ENCODE data around the gene NPEPL1.
A peak's percentile ranks its signal among the peaks of the same experiment; 100 is the strongest.

NPEPL1 gene

DNA sequence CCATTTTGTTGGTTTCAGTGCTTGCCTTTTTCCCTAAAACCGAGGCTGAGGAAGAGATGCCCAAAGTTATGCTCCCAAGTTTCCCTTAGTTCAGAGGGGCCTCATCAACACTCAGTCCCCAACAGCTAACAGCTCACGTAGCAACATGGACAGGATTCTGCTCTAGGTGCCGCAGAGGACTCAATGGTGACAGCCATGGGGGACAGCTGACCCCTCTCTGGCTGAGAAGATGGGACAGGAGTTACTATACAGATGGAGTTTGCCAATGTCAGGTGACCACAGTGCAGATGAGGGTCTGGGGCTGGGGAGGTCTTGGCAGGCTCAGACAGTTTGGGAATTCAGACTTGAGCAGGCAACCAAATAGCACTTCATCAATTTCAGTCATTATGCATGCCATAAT lies 67.3 kb downstream of the NPEPL1 start:
- H2BK15ac ChIP-seq (ENCODE audit: low read length), result no peak overlapping the region
- H3K9me3 ChIP-seq (replicated peaks in 1 of 2; ENCODE audit: control insufficient read depth in 2 of 2, insufficient read depth in 1 of 2, low read depth in 1 of 2, low read length in 2 of 2), result peaks cover 0 to 2% of the 10 kb centered on the region in 2 donors
- DNase-seq (ENCODE audit: low spot score), result no peak
- peaks cover 0 to 29% (median 4%) of the 10 kb centered on the region in 3 experiments for H3K27me3 ChIP-seq (ENCODE audit: control insufficient read depth in 3 of 3, insufficient read depth in 3 of 3, low read depth in 1 of 3, low read length in 3 of 3)
- H3K4me2 ChIP-seq (ENCODE audit: insufficient read depth, low read length, poor library complexity, severe bottlenecking), result no peak overlapping the region
- no peak overlapping the region for H3K4me3 ChIP-seq (ENCODE audit: low read length in 2 of 2)
- H3K36me3 ChIP-seq (replicated peaks in 1 of 2; ENCODE audit: control insufficient read depth in 2 of 2, insufficient read depth in 2 of 2, low read length in 2 of 2), result no peaks in the 10 kb centered on the region
- no CpG with 5 or more reads among the region's 3 CpGs for WGBS, 2 donors (ENCODE audit: extremely low coverage in 2 of 2, insufficient read length in 2 of 2, insufficient replicate concordance in 1 of 2)
- H4K8ac ChIP-seq (ENCODE audit: low read depth, low read length), result no peak overlapping the region
- no peak overlapping the region for H3K23ac ChIP-seq (ENCODE audit: low read depth, low read length, poor library complexity)
- no peak overlapping the region for H2BK12ac ChIP-seq (ENCODE audit: low read length)
- no peak overlapping the region for H3K14ac ChIP-seq (ENCODE audit: low read length)
- no peak overlapping the region for H2BK5ac ChIP-seq (ENCODE audit: low read length)
- no peak overlapping the region for H3K9ac ChIP-seq (ENCODE audit: low read depth, low read length, poor library complexity)
- no peak overlapping the region for H4K91ac ChIP-seq (ENCODE audit: low read depth, low read length, poor library complexity)
- no peak overlapping the region for H2AK5ac ChIP-seq (ENCODE audit: low read depth, low read length)
- H3K18ac ChIP-seq (ENCODE audit: low read length), result no peak overlapping the region
- H2BK120ac ChIP-seq (ENCODE audit: low read depth, low read length), result no peak overlapping the region
- no peaks in the 10 kb centered on the region for H3K4me1 ChIP-seq (ENCODE audit: control insufficient read depth in 2 of 2, insufficient read depth in 1 of 2, low read depth in 1 of 2, low read length in 2 of 2)
- H3K27ac ChIP-seq (replicated peaks; ENCODE audit: low read length), result no peak overlapping the region
- no peaks in the 10 kb centered on the region for H3K79me1 ChIP-seq (ENCODE audit: low read depth, low read length)
- no peak overlapping the region for H3K4ac ChIP-seq (ENCODE audit: low read length)
- H2AFZ ChIP-seq (ENCODE audit: low read length), result no peak overlapping the region

GRCh38 chr20:58760856-58761255 lies 68.3 kb downstream of the NPEPL1 start:
- Histone ChIP-seq H3K4ac (ENCODE audit: low read length) (no peak overlapping the region), H2BK15ac (ENCODE audit: low read length) (no peak overlapping the region), H2BK120ac (ENCODE audit: low read depth, low read length) (no peak overlapping the region), H3K18ac (ENCODE audit: low read length) (no peak overlapping the region), H3K9me3 (replicated peaks in 1 of 2; ENCODE audit: control insufficient read depth in 2 of 2, insufficient read depth in 1 of 2, low read depth in 1 of 2, low read length in 2 of 2) (peaks cover 0 to 2% of the 10 kb centered on the region in 2 donors), H3K9ac (ENCODE audit: low read depth, low read length, poor library complexity) (no peak overlapping the region), H3K4me1 (ENCODE audit: control insufficient read depth in 2 of 2, insufficient read depth in 1 of 2, low read depth in 1 of 2, low read length in 2 of 2) (no peaks in the 10 kb centered on the region), H4K8ac (ENCODE audit: low read depth, low read length) (no peak overlapping the region), H3K79me1 (ENCODE audit: low read depth, low read length) (no peaks in the 10 kb centered on the region), H3K36me3 (replicated peaks in 1 of 2; ENCODE audit: control insufficient read depth in 2 of 2, insufficient read depth in 2 of 2, low read length in 2 of 2) (no peaks in the 10 kb centered on the region), H2AK5ac (ENCODE audit: low read depth, low read length) (no peak overlapping the region), H2BK12ac (ENCODE audit: low read length) (no peak overlapping the region), H3K27me3 (ENCODE audit: control insufficient read depth in 3 of 3, insufficient read depth in 3 of 3, low read depth in 1 of 3, low read length in 3 of 3) (peaks cover 0 to 23% (median under 1%) of the 10 kb centered on the region in 3 experiments), H3K27ac (replicated peaks; ENCODE audit: low read length) (no peak overlapping the region), H3K14ac (ENCODE audit: low read length) (no peak overlapping the region), H2BK5ac (ENCODE audit: low read length) (no peak overlapping the region), H3K4me3 (ENCODE audit: low read length in 2 of 2) (no peak overlapping the region), H3K4me2 (ENCODE audit: insufficient read depth, low read length, poor library complexity, severe bottlenecking) (no peak overlapping the region), H4K91ac (ENCODE audit: low read depth, low read length, poor library complexity) (no peak overlapping the region), H3K23ac (ENCODE audit: low read depth, low read length, poor library complexity) (no peak overlapping the region), H2AFZ (ENCODE audit: low read length) (no peak overlapping the region)
- WGBS, 2 donors (ENCODE audit: extremely low coverage in 2 of 2, insufficient read length in 2 of 2, insufficient replicate concordance in 1 of 2), result no CpG with 5 or more reads among the region's 3 CpGs
- DNase-seq (ENCODE audit: low spot score), result no peak

- Histone ChIP-seq H3K14ac (ENCODE audit: low read length) (no peak overlapping the region), H3K9ac (ENCODE audit: low read depth, low read length, poor library complexity) (no peak overlapping the region), H2AFZ (ENCODE audit: low read length) (no peak overlapping the region), H3K36me3 (replicated peaks in 1 of 2; ENCODE audit: control insufficient read depth in 2 of 2, insufficient read depth in 2 of 2, low read length in 2 of 2) (no peaks in the 10 kb centered on the region), H4K91ac (ENCODE audit: low read depth, low read length, poor library complexity) (no peak overlapping the region), H3K23ac (ENCODE audit: low read depth, low read length, poor library complexity) (no peak overlapping the region), H2BK12ac (ENCODE audit: low read length) (no peak overlapping the region), H4K8ac (ENCODE audit: low read depth, low read length) (no peak overlapping the region), H2BK5ac (ENCODE audit: low read length) (no peak overlapping the region), H3K4me2 (ENCODE audit: insufficient read depth, low read length, poor library complexity, severe bottlenecking) (no peak overlapping the region), H2BK120ac (ENCODE audit: low read depth, low read length) (no peak overlapping the region), H3K27me3 (ENCODE audit: control insufficient read depth in 3 of 3, insufficient read depth in 3 of 3, low read depth in 1 of 3, low read length in 3 of 3) (peaks cover 0 to 20% (median 0%) of the 10 kb centered on the region in 3 experiments), H3K27ac (replicated peaks; ENCODE audit: low read length) (no peak overlapping the region), H3K79me1 (ENCODE audit: low read depth, low read length) (no peaks in the 10 kb centered on the region), H3K18ac (ENCODE audit: low read length) (peak overlapping the region; percentile 67), H3K4me1 (ENCODE audit: control insufficient read depth in 2 of 2, insufficient read depth in 1 of 2, low read depth in 1 of 2, low read length in 2 of 2) (no peaks in the 10 kb centered on the region), H3K4ac (ENCODE audit: low read length) (no peak overlapping the region), H3K9me3 (replicated peaks in 1 of 2; ENCODE audit: control insufficient read depth in 2 of 2, insufficient read depth in 1 of 2, low read depth in 1 of 2, low read length in 2 of 2) (peaks cover 0 to 2% of the 10 kb centered on the region in 2 donors), H3K4me3 (ENCODE audit: low read length in 2 of 2) (no peak overlapping the region), H2BK15ac (ENCODE audit: low read length) (no peak overlapping the region), H2AK5ac (ENCODE audit: low read depth, low read length) (no peak overlapping the region)
- WGBS, 2 donors (ENCODE audit: extremely low coverage in 2 of 2, insufficient read length in 2 of 2, insufficient replicate concordance in 1 of 2), result no CpG with 5 or more reads among the region's 4 CpGs
- no peak for DNase-seq (ENCODE audit: low spot score)
Measured at GRCh38 chr20:58762120-58762519, 69.5 kb downstream of the NPEPL1 start.

DNA sequence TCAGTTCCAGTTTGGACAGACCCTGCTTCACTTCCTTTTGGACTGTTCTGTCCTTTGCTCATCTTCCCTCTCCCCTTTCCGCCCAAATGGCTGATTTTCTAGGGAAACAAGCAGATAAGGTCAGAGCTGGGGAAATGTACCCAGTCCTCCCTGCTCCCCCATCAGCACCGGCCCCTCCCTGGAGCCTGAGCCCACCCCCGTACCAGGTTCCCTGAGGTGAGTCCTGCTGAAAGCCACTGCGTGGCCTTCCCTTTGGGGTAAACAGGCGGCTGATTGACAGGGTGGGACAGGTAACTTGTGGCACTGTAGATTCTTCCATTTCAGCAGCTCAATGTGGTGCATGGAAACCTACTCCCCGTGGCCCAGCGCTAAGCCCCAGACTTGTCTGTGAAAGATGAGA lies 70.5 kb downstream of the NPEPL1 start:
- no CpG with 5 or more reads among the region's 7 CpGs for WGBS, 2 donors (ENCODE audit: extremely low coverage in 2 of 2, insufficient read length in 2 of 2, insufficient replicate concordance in 1 of 2)
- Histone ChIP-seq H2BK5ac (ENCODE audit: low read length) (no peak overlapping the region), H3K4ac (ENCODE audit: low read length) (no peak overlapping the region), H2BK120ac (ENCODE audit: low read depth, low read length) (no peak overlapping the region), H3K9me3 (replicated peaks in 1 of 2; ENCODE audit: control insufficient read depth in 2 of 2, insufficient read depth in 1 of 2, low read depth in 1 of 2, low read length in 2 of 2) (peaks cover 0 to 2% of the 10 kb centered on the region in 2 donors), H3K14ac (ENCODE audit: low read length) (no peak overlapping the region), H3K4me2 (ENCODE audit: insufficient read depth, low read length, poor library complexity, severe bottlenecking) (no peak overlapping the region), H3K79me1 (ENCODE audit: low read depth, low read length) (no peaks in the 10 kb centered on the region), H2AFZ (ENCODE audit: low read length) (no peak overlapping the region), H3K9ac (ENCODE audit: low read depth, low read length, poor library complexity) (no peak overlapping the region), H3K27me3 (ENCODE audit: control insufficient read depth in 3 of 3, insufficient read depth in 3 of 3, low read depth in 1 of 3, low read length in 3 of 3) (peaks cover 0 to 20% (median 0%) of the 10 kb centered on the region in 3 experiments), H3K4me3 (ENCODE audit: low read length in 2 of 2) (no peak overlapping the region), H3K36me3 (replicated peaks in 1 of 2; ENCODE audit: control insufficient read depth in 2 of 2, insufficient read depth in 2 of 2, low read length in 2 of 2) (no peaks in the 10 kb centered on the region), H3K4me1 (ENCODE audit: control insufficient read depth in 2 of 2, insufficient read depth in 1 of 2, low read depth in 1 of 2, low read length in 2 of 2) (no peaks in the 10 kb centered on the region), H4K8ac (ENCODE audit: low read depth, low read length) (no peak overlapping the region), H2BK15ac (ENCODE audit: low read length) (no peak overlapping the region), H3K18ac (ENCODE audit: low read length) (no peak overlapping the region), H2AK5ac (ENCODE audit: low read depth, low read length) (no peak overlapping the region), H2BK12ac (ENCODE audit: low read length) (no peak overlapping the region), H3K27ac (replicated peaks; ENCODE audit: low read length) (no peak overlapping the region), H4K91ac (ENCODE audit: low read depth, low read length, poor library complexity) (no peak overlapping the region), H3K23ac (ENCODE audit: low read depth, low read length, poor library complexity) (no peak overlapping the region)
- DNase-seq (ENCODE audit: low spot score), result no peak

Data from neuronal stem cell (in vitro differentiated cells).